Activated CD4-positive, alpha-beta T cell treated with anti-CD3 and anti-CD28 coated beads for 36 hours (primary cell): ENCODE results near the gene GLRA3. TPM values are rescaled to one million over a fixed set of nuclear protein-coding genes. Genes with fewer than 3 reads are reported as not detected.
"Not testable (repeated sequence)": the region's sequence is repeated elsewhere in the genome, so short reads cannot be mapped to it uniquely, and the experiment has no call there.

ENCODE experiments used
- ATAC-seq: fragments of 200-7000 bp; cut with Tn5 transposase; one replicate; pipeline ENCODE4 v1.10.0; 2021; ENCODE audit warnings: mild to moderate bottlenecking, moderate library complexity
- CTCF ChIA-PET: fragments of 350-600 bp; sonication (Branson Sonifier 250); formaldehyde crosslinking; loops from one replicate; lab custom pipeline; 2021; ENCODE audit warnings: antibody characterized with exemption; lab: Charles Lee
- POLR2A ChIA-PET: fragments of 350-600 bp; sonication (Branson Sonifier 250); formaldehyde crosslinking; loops from one replicate; lab custom pipeline; 2021; ENCODE audit warnings: antibody characterized with exemption, inconsistent platforms; lab: Charles Lee
- DNase-seq: peaks from one replicate; pipeline ENCODE4 v3.0.0-alpha.2; 2020
- H3K27ac Mint-ChIP-seq: one replicate; pipeline ENCODE4 v1.8.0; 2021; ENCODE audit warnings: mixed read lengths
- H3K27me3 Mint-ChIP-seq: one replicate; pipeline ENCODE4 v1.8.0; 2021; ENCODE audit warnings: mixed read lengths
- H3K36me3 Mint-ChIP-seq: one replicate; pipeline ENCODE4 v1.8.0; 2021; ENCODE audit warnings: low read depth, mixed read lengths
- H3K4me1 Mint-ChIP-seq: one replicate; pipeline ENCODE4 v1.8.0; 2021; ENCODE audit warnings: mixed read lengths
- H3K4me3 Mint-ChIP-seq: one replicate; pipeline ENCODE4 v1.8.0; 2021; ENCODE audit warnings: mild to moderate bottlenecking, moderate library complexity, mixed read lengths
- H3K9me3 Mint-ChIP-seq: one replicate; pipeline ENCODE4 v1.8.0; 2021; ENCODE audit warnings: low read depth, mixed read lengths
- intact Hi-C, 2 experiments: fragments of 100-400 bp; cut with DNase I in 1 of 2; cut with micrococcal nuclease in 1 of 2; formaldehyde crosslinking; loops; one replicate each; pipeline versions ENCODE4 v1.14.2 to v1.15.1; 2022 to 2024; cut with DNase I, micrococcal nuclease
- total RNA-seq, 2 experiments: library from RNA; stranded (reverse); gene quantifications; one replicate each; pipeline ENCODE4 v1.2.3, GENCODE V29; 2021

Gene GLRA3
- total RNA-seq, 2 experiments from 2014 or later = not detected

DNA sequence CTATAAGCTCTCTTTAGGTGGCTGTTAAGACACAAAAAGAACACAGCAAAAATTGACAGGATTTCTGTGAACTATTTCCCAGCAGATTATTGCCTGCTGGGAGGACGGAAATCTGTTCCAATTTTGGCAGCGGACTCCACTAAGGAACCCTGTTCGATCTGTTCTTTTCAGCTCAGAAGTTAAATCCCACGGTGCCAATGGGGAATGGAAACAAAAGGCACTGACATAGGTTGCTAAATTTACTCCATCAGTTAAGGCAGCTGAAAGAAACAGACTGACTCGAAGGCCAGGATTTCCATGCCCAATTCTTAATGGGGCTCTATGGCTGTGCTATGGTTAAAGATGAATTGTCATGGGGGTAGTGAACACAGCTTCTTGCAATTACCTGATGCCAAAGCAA, 180.2 kb downstream of the GLRA3 start:
- ChIA-PET CTCF (interaction anchor here (0.6 kb wide), 1 partner anchor 421 kb away, joined by 3 read pairs; no protein-coding TSS in a partner anchor), POLR2A (no interaction called here)
- ATAC-seq (no peak), DNase-seq (no peak)
- Mint-ChIP-seq H3K9me3 (no peaks in the 10 kb centered on the region), H3K27me3 (no peaks in the 10 kb centered on the region), H3K4me1 (no peaks in the 10 kb centered on the region), H3K27ac (no peak overlapping the region), H3K36me3 (no peaks in the 10 kb centered on the region), H3K4me3 (no peak overlapping the region)
- intact Hi-C loops = no loop called here

DNA sequence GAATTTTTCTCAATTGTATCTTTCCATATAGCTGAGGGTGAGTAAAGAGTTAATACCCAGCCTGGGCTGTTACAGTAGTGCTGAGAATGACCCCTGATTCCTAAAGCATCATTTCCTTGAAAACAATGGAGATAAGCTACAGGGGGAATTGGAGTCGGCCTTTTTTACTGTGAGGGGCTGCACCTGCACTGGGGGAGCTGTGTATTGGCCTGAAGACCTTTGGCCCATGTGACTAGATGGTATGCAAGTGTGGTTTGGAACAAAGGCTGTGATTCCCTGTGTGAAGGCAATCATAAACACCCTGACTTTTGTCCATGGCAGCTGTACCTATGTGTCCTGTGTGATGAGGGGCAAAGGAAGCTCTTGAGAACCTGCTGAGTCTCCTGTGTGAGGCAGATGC, 182.7 kb downstream of the GLRA3 start:
- ATAC-seq = no peak
- DNase-seq = no peak
- H3K27me3 Mint-ChIP-seq = no peaks in the 10 kb centered on the region
- no peak overlapping the region for H3K27ac Mint-ChIP-seq
- intact Hi-C loops = no loop called here
- ChIA-PET POLR2A (no interaction called here), CTCF (interaction anchor here (1.1 kb wide), 1 partner anchor 8 kb away, joined by 4 read pairs; no protein-coding TSS in a partner anchor)
- H3K9me3 Mint-ChIP-seq = no peaks in the 10 kb centered on the region
- no peak overlapping the region for H3K4me3 Mint-ChIP-seq
- H3K36me3 Mint-ChIP-seq = no peaks in the 10 kb centered on the region
- no peaks in the 10 kb centered on the region for H3K4me1 Mint-ChIP-seq

DNA sequence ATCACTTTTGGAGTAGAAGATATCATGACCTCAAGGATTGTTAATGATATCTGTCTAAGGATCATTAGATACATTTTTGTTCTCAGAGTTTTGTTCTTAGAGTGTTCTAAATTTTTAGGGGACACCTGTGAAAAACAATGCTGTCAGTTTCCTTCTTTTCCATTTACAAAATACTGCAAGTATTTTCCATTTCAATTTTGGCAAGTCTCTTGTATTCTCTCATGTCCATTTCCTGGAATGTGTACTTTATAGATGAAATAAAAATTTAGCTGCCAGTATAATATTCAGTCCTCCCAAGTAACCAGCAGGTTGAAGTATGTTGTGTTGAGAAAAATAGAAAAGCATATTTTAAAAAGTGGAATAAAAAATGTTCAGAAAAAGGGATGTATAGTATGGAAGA, 188.9 kb downstream of the GLRA3 start:
- ChIA-PET CTCF (no interaction called here), POLR2A (no interaction called here)
- Mint-ChIP-seq H3K27ac (no peak overlapping the region), H3K4me1 (no peaks in the 10 kb centered on the region), H3K9me3 (no peaks in the 10 kb centered on the region), H3K4me3 (no peak overlapping the region), H3K27me3 (no peaks in the 10 kb centered on the region), H3K36me3 (no peaks in the 10 kb centered on the region)
- intact Hi-C loops = no loop called here
- no peak for DNase-seq
- no peak for ATAC-seq

DNA sequence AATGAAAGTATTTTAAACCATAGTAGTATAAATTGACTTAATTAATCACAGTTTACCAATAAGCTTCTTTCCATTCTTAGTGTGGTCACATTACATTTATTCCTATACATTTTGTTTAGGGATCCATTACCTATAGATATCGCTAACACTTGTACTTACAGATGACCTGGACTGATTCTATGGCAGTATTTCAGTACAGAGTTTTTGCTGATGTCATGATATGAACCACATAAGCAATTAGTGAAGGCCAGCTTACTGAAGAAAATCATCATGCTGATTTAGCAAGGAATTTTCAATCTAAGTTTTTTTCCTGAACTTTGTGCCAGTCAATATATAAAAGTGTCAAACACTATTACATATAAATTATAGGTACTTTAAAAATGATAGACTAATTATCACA, 193.3 kb downstream of the GLRA3 start:
- no peaks in the 10 kb centered on the region for H3K9me3 Mint-ChIP-seq
- no peaks in the 10 kb centered on the region for H3K36me3 Mint-ChIP-seq
- H3K27ac Mint-ChIP-seq = no peak overlapping the region
- no peaks in the 10 kb centered on the region for H3K27me3 Mint-ChIP-seq
- ATAC-seq (no peak), DNase-seq (no peak)
- CTCF ChIA-PET = no interaction called here
- no peaks in the 10 kb centered on the region for H3K4me1 Mint-ChIP-seq
- no peak overlapping the region for H3K4me3 Mint-ChIP-seq
- intact Hi-C loops = no loop called here
- POLR2A ChIA-PET = interaction anchor here (0.6 kb wide), 1 partner anchor 46 kb away, joined by 3 read pairs; no protein-coding TSS in a partner anchor

DNA sequence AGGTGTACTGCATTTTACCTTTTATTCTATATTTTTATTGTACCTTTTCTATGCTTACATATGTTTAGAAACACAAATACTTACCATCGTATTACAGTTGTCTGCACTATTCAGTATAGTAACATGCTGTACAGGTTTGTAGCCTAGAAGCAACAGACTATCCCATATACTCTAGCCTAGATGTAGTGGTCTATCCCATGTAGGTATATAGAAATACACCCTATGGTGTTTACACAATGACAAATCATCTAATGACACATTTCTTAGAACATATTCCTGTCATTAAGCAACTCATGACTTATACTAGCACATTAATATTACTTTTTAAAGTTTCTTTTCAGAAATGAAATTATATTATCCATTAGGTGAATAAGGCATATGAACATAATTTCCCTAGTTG, 195.6 kb downstream of the GLRA3 start:
- no peaks in the 10 kb centered on the region for H3K4me1 Mint-ChIP-seq
- no peaks in the 10 kb centered on the region for H3K27me3 Mint-ChIP-seq
- no peak for DNase-seq
- CTCF ChIA-PET = no interaction called here
- no peak overlapping the region for H3K27ac Mint-ChIP-seq
- POLR2A ChIA-PET = no interaction called here
- intact Hi-C loops = loop anchor here in 1 of 2 experiments (5.0 kb wide), 2 partner anchors 211 to 411 kb away; no protein-coding TSS in a partner anchor
- H3K36me3 Mint-ChIP-seq = no peaks in the 10 kb centered on the region
- no peak for ATAC-seq
- no peak overlapping the region for H3K4me3 Mint-ChIP-seq
- H3K9me3 Mint-ChIP-seq = no peaks in the 10 kb centered on the region

DNA sequence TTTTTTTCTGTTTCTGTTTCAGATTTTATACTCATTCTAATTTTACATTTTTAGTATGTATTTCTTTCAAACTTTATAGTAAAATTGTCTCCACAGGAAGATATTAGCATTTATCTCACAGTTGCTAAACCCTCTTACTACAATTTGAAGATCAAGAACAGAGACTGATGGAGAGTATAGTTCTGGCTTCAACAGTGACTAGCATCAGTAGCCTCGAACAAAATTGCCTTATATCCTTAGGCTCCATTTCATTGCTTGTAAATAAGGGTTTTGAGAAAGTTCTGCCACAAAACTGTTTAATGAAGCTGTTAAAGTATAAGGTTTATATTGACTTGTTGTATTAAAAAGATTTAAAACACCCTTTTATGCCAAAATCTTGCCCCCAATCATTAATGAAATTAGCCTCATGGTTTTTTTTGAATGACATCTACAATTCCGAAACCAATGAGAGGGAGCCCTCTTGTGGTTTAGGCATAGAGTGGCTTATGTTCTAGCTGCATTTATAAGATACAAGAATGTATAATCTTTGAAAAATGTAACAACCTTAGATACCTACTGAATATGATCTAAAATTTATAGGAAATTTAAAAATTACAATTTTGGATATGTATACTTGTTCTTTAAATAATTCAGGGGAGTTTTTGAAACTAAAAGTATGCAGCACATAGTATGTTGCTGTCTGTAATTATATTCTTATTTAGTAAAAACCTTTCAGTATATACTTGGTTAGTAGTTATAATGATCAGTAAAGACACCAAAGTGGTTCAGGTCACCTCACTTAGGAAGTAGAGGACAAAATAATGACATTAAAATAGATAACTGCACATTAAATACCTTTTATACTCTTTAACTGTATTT, 196.9 kb downstream of the GLRA3 start:
- Mint-ChIP-seq H3K9me3 (no peaks in the 10 kb centered on the region), H3K36me3 (no peaks in the 10 kb centered on the region), H3K4me1 (no peaks in the 10 kb centered on the region), H3K4me3 (no peak overlapping the region), H3K27ac (no peak overlapping the region), H3K27me3 (peaks cover 2% of the 10 kb centered on the region)
- intact Hi-C loops = loop anchor here (1.0 to 5.0 kb wide), 3 partner anchors 210 to 410 kb away; no protein-coding TSS in a partner anchor
- no peak for DNase-seq
- ChIA-PET POLR2A (no interaction called here), CTCF (interaction anchor here (1.0 kb wide), 1 partner anchor 264 kb away, joined by 3 read pairs; no protein-coding TSS in a partner anchor)
- ATAC-seq = no peak

DNA sequence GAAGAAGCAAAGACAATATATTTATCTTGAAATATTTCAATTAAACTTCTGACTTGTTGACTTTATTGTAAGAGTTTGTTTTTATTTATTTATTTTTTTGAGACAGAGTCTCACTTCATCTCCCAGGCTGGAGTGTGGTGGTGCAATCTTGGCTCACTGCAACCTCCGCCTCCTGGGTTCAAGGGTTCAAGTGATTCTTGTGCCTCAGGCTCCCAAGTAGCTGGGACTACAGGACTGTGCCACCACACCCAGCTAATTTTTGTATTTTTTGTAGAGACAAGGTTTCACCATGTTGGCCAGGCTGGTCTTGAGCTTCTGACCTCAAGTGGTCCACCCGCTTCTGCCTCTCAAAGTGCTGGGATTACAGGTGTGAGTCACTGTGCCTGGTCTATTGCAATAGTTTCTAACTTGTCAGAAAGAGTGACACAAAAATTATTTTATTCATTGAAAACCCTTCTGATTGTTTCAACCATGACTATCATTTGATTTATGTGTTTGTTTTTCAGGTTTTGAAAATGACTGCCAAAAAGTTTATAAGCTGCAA, 199.1 kb downstream of the GLRA3 start:
- not testable (repeated sequence) for DNase-seq, H3K9me3 Mint-ChIP-seq, H3K36me3 Mint-ChIP-seq, ATAC-seq, H3K27ac Mint-ChIP-seq, H3K4me3 Mint-ChIP-seq, H3K27me3 Mint-ChIP-seq, H3K4me1 Mint-ChIP-seq
- ChIA-PET CTCF (interaction anchor here (0.6 kb wide), 1 partner anchor 251 kb away, joined by 3 read pairs; no protein-coding TSS in a partner anchor), POLR2A (interaction anchor here (0.7 kb wide), 1 partner anchor 29 kb away, joined by 3 read pairs; no protein-coding TSS in a partner anchor)
- intact Hi-C loops = loop anchor here in 1 of 2 experiments (5.0 kb wide), 2 partner anchors 208 to 408 kb away; no protein-coding TSS in a partner anchor

DNA sequence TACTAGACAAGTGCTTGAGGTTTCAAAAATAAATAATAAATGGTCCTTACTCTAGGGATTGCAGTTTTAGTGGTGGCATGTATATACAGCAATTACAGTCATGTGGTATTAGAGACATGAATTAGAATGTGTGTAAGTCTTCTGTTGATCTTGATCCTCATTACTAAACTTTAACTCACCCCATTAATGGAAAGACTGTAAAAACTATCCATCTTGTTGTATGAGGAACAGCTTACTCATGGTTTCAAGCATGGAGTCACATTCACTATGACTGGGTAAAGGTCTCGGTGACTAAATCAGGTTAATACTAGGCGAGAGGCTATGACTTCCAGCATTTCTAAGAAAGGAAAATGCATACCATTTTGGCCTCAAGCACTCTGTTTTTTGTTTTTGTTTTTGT, 199.8 kb downstream of the GLRA3 start:
- H3K27ac Mint-ChIP-seq = no peak overlapping the region
- H3K9me3 Mint-ChIP-seq = no peaks in the 10 kb centered on the region
- CTCF ChIA-PET = no interaction called here
- H3K27me3 Mint-ChIP-seq = peaks cover 2% of the 10 kb centered on the region
- H3K36me3 Mint-ChIP-seq = no peaks in the 10 kb centered on the region
- no peak overlapping the region for H3K4me3 Mint-ChIP-seq
- intact Hi-C loops = no loop called here
- no peaks in the 10 kb centered on the region for H3K4me1 Mint-ChIP-seq
- ATAC-seq = peak; percentile 68
- DNase-seq = no peak
- POLR2A ChIA-PET = no interaction called here

DNA sequence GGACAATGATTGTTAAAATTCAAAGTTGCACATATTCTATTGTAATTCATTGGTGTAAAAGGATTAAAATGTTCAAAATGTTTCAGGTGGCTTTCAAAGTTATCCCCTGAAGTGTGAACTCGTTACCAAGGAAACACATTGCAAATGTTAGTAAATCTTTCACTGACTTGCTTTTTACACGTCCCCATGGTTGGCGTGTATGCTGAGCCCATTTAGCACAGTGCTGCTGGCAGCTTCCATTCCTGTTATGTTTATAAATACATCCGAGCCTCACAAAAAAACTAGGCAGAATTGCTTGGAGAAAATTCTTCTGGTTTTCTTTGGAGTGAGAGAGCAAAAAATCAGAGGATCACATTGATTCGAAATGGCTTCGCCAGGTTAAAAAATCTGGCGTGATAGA, 200.9 kb downstream of the GLRA3 start:
- Mint-ChIP-seq H3K36me3 (no peaks in the 10 kb centered on the region), H3K27me3 (peaks cover 2% of the 10 kb centered on the region), H3K9me3 (no peaks in the 10 kb centered on the region), H3K4me1 (no peaks in the 10 kb centered on the region), H3K4me3 (no peak overlapping the region), H3K27ac (no peak overlapping the region)
- intact Hi-C loops = no loop called here
- DNase-seq (no peak), ATAC-seq (no peak)
- ChIA-PET CTCF (no interaction called here), POLR2A (no interaction called here)

DNA sequence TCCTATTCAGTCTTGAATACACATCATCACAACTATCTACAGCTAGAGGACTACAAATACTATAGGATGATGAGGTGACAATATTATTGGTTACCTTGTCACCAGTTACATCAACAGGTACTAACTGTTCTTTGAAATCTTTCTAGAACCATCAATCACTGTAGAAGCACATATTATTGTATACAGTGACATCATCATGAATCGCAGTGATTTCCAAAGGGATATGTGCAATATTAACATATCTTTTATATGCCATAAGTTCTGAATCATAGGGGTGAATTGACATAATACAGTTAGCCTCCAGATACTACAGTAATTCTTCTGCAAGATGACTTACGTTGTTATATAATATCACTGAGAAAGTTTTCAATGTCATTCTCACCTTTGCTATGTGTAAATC, 201.6 kb downstream of the GLRA3 start:
- DNase-seq = no peak
- no peak overlapping the region for H3K4me3 Mint-ChIP-seq
- ATAC-seq = no peak
- H3K9me3 Mint-ChIP-seq = no peaks in the 10 kb centered on the region
- no peak overlapping the region for H3K27ac Mint-ChIP-seq
- intact Hi-C loops = no loop called here
- ChIA-PET CTCF (no interaction called here), POLR2A (no interaction called here)
- H3K36me3 Mint-ChIP-seq = no peaks in the 10 kb centered on the region
- no peaks in the 10 kb centered on the region for H3K4me1 Mint-ChIP-seq
- H3K27me3 Mint-ChIP-seq = peaks cover 2% of the 10 kb centered on the region

DNA sequence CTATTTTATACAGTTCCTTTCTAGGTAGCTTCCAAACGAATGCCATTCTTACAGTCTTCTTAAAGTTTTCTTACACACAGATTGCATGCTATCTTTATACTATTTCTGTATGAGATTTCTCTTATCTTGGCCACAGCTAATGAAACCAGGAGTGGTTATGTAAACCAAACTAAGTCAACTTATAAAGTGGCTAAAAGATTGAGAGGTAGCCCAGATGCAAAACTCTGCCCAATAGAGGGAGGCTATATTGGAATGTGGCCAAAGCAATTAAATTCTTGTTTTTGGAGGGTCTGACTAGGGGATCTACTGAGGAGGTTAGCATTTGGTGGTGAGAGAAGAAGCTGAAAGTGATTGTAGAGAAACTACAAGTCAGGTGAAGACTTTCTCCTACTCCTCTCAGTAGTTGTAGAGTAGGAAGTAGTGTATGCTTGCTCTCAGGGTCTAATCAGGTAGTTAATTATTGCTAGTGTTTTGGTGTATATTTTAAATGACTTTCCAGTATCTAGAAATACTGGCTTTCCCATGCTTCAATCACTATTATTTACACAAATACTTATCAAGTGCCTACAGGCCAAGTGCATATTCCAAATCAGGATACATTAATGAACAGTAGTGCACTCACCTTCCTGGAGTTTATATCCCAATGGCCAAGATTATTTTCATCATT, 202.6 kb downstream of the GLRA3 start:
- Mint-ChIP-seq H3K4me1 (no peaks in the 10 kb centered on the region), H3K27ac (no peak overlapping the region), H3K36me3 (no peaks in the 10 kb centered on the region), H3K9me3 (no peaks in the 10 kb centered on the region), H3K4me3 (no peak overlapping the region), H3K27me3 (peaks cover 2% of the 10 kb centered on the region)
- intact Hi-C loops = no loop called here
- ATAC-seq (no peak), DNase-seq (no peak)
- POLR2A ChIA-PET = no interaction called here
- CTCF ChIA-PET = no interaction called here
